Gastroesophageal sphincter (tissue), 4 donors: ENCODE data around the gene SORBS1. TPM values are rescaled to one million over a fixed set of nuclear protein-coding genes. Genes with fewer than 3 reads are reported as not detected.

Source experiments
- ATAC-seq: fragments of 150-250 bp; one replicate; pipeline ENCODE4 v1.9.1; 2016; ENCODE audit warnings: mild to moderate bottlenecking, moderate library complexity
- H3K27ac ChIP-seq, 4 donors: fragments of 200-600 bp; sonication (generic) in 3 of 4; 1 replicate in 3 of 4; 2 replicates in 1 of 4; pipeline ENCODE4 v1.5.1; 2016 to 2019
- H3K27me3 ChIP-seq: fragments of 200-600 bp; sonication (generic); one replicate; pipeline ENCODE4 v1.5.1; 2019
- H3K36me3 ChIP-seq, 2 donors: fragments of 200-600 bp; sonication (generic); one replicate each; pipeline ENCODE4 v1.5.1; 2019; ENCODE audit warnings: control low read depth in 1 of 2
- H3K4me1 ChIP-seq, 3 donors: fragments of 200-600 bp; sonication (generic); 1 replicate in 2 of 3; 2 replicates in 1 of 3; pipeline ENCODE4 v1.5.1; 2016 to 2019; ENCODE audit warnings: control low read depth in 2 of 3
- H3K4me3 ChIP-seq, 2 donors: fragments of 200-600 bp; sonication (generic); one replicate each; pipeline ENCODE4 v1.5.1; 2019; ENCODE audit warnings: mild to moderate bottlenecking in 1 of 2, moderate library complexity in 1 of 2
- H3K9me3 ChIP-seq, 3 donors: fragments of 200-600 bp; sonication (generic); one replicate each; pipeline ENCODE4 v1.5.1; 2017 to 2019; ENCODE audit warnings: control low read depth in 2 of 3
- CTCF ChIP-seq, 4 experiments: fragments of 200-600 bp in 2 of 4; fragments of 450-650 bp in 2 of 4; sonication (generic) in 1 of 4; IDR thresholded peaks; one replicate each; pipeline ENCODE4 v1.5.1; 2017 to 2019; ENCODE audit warnings: antibody characterized with exemption in 4 of 4, mild to moderate bottlenecking in 2 of 4, moderate library complexity in 2 of 4
- EP300 ChIP-seq: sonication (generic); formaldehyde crosslinking; IDR thresholded peaks from one replicate; pipeline ENCODE4 v1.6.1; 2017; ENCODE audit warnings: antibody characterized with exemption, mild to moderate bottlenecking
- POLR2A ChIP-seq, 2 donors: fragments of 450-650 bp; IDR thresholded peaks; one replicate each; pipeline ENCODE4 v1.6.1; 2017; ENCODE audit warnings: antibody characterized with exemption in 2 of 2, mild to moderate bottlenecking in 2 of 2, moderate library complexity in 1 of 2
- POLR2AphosphoS5 ChIP-seq: sonication (generic); formaldehyde crosslinking; IDR thresholded peaks from one replicate; pipeline ENCODE4 v1.6.1; 2017; ENCODE audit warnings: antibody characterized with exemption
- WGBS, 2 donors: methylation state at CpG; one replicate each; pipeline ENCODE4 v1.1.5; 2018; ENCODE audit warnings: low coverage in 1 of 2; 5-methylcytosine and 5-hydroxymethylcytosine counted together
- total RNA-seq, 4 donors: library from RNA; depleted of rRNA; stranded (reverse); fragments of >200 nt; gene quantifications; one replicate each; pipeline ENCODE4 v1.1.0, GENCODE V29; 2016

Gene SORBS1
- total RNA-seq, 4 donors from 2014 or later: 1,866 to 2,220 (median 1,948) TPM

- H3K27me3 ChIP-seq: no peaks in the 10 kb centered on the region
- no peaks in the 10 kb centered on the region for H3K9me3 ChIP-seq
- H3K4me3 ChIP-seq: no peak overlapping the region
- 27 to 50% methylated on average over 3 to 4 of the region's 4 CpGs for WGBS, 2 donors
- H3K4me1 ChIP-seq: peaks cover 4 to 95% (median 8%) of the 10 kb centered on the region in 3 donors
- TF ChIP-seq POLR2A (IDR thresholded peaks at IDR 0.05) (no peak), EP300 (no peak), CTCF (IDR thresholded peaks at IDR 0.05) (no peak), POLR2AphosphoS5 (no peak)
- peaks cover 0 to 5% of the 10 kb centered on the region in 2 donors for H3K36me3 ChIP-seq
- peak overlapping the region; percentile 81 to 100 (median 90) for H3K27ac ChIP-seq
- ATAC-seq: no peak
Measured at GRCh38 chr10:95496951-95497350, 64.2 kb downstream of the SORBS1 start.

GRCh38 chr10:95496246-95496911, 64.8 kb downstream of the SORBS1 start:
- ATAC-seq: no peak
- TF ChIP-seq EP300 (no peak), CTCF (IDR thresholded peaks at IDR 0.05) (no peak), POLR2A (IDR thresholded peaks at IDR 0.05) (no peak), POLR2AphosphoS5 (no peak)
- H3K4me3 ChIP-seq: no peak overlapping the region
- H3K27ac ChIP-seq: peak overlapping the region; percentile 81 to 100 (median 90)
- H3K36me3 ChIP-seq: peaks cover 0 to 5% of the 10 kb centered on the region in 2 donors
- H3K9me3 ChIP-seq: no peaks in the 10 kb centered on the region
- WGBS, 2 donors: 38 to 100% methylated on average over 1 to 2 of the region's 2 CpGs
- H3K27me3 ChIP-seq: no peaks in the 10 kb centered on the region
- H3K4me1 ChIP-seq: peaks cover 4 to 95% (median 8%) of the 10 kb centered on the region in 3 donors

- Histone ChIP-seq H3K9me3 (no peaks in the 10 kb centered on the region), H3K36me3 (peaks cover 0 to 23% of the 10 kb centered on the region in 2 donors), H3K27ac (peak overlapping the region; percentile 69 to 97 (median 78)), H3K4me3 (no peak overlapping the region), H3K27me3 (no peaks in the 10 kb centered on the region), H3K4me1 (peaks cover 7 to 94% (median 8%) of the 10 kb centered on the region in 3 donors)
- ATAC-seq: no peak
- TF ChIP-seq POLR2A (IDR thresholded peaks at IDR 0.05): no peak
- no peak for TF ChIP-seq CTCF (IDR thresholded peaks at IDR 0.05)
- no peak for TF ChIP-seq EP300
- TF ChIP-seq POLR2AphosphoS5: no peak
- 67% methylated on average over 1 to 2 of the region's 2 CpGs for WGBS, 2 donors
Measured at GRCh38 chr10:95493862-95494261, 67.3 kb downstream of the SORBS1 start.

GRCh38 chr10:95487994-95488393, 73.2 kb downstream of the SORBS1 start:
- TF ChIP-seq CTCF (IDR thresholded peaks at IDR 0.05): no peak
- TF ChIP-seq POLR2AphosphoS5: peak; percentile 28
- no peak for TF ChIP-seq EP300
- no peak for ATAC-seq
- H3K27ac ChIP-seq: peak overlapping the region; percentile 69 to 97 (median 88)
- H3K4me3 ChIP-seq: no peak overlapping the region
- H3K36me3 ChIP-seq: peaks cover 0 to 59% of the 10 kb centered on the region in 2 donors
- H3K27me3 ChIP-seq: no peaks in the 10 kb centered on the region
- H3K9me3 ChIP-seq: no peaks in the 10 kb centered on the region
- peaks cover 3 to 94% (median 24%) of the 10 kb centered on the region in 3 donors for H3K4me1 ChIP-seq
